H9 (cell line): Measurements from ENCODE around the gene STARD8. TPM values are rescaled to one million over a fixed set of nuclear protein-coding genes. Genes with fewer than 3 reads are reported as not detected.
A peak's percentile ranks its signal among the peaks of the same experiment; 100 is the strongest.

Experiments
- DNase-seq: peaks from one replicate; pipeline ENCODE4 v3.0.0-alpha.2; 2017
- H2AFZ ChIP-seq: one replicate; pipeline ENCODE4 v1.6.1; 2013; ENCODE audit warnings: mild to moderate bottlenecking, low read length, control low read depth, moderate library complexity
- H2AK5ac ChIP-seq: 2 replicates; pipeline ENCODE4 v1.6.1; 2013; ENCODE audit warnings: low read length, control low read depth, mixed read lengths; ENCODE audit not compliant: insufficient read length
- H2BK120ac ChIP-seq: one replicate; pipeline ENCODE4 v1.6.1; 2013; ENCODE audit warnings: low read depth, mild to moderate bottlenecking, low read length, control low read depth, inconsistent platforms; ENCODE audit not compliant: poor library complexity, severe bottlenecking
- H2BK12ac ChIP-seq: 2 replicates; pipeline ENCODE4 v1.6.1; 2013; ENCODE audit warnings: low read length, control low read depth, mixed read lengths, low read depth; ENCODE audit not compliant: insufficient read length
- H2BK15ac ChIP-seq: 2 replicates; pipeline ENCODE4 v1.6.1; 2013; ENCODE audit warnings: low read depth, low read length, control low read depth
- H2BK20ac ChIP-seq: one replicate; pipeline ENCODE4 v1.6.1; 2013; ENCODE audit warnings: low read depth, mild to moderate bottlenecking, low read length, control low read depth, inconsistent platforms; ENCODE audit not compliant: poor library complexity, severe bottlenecking
- H2BK5ac ChIP-seq: 2 replicates; pipeline ENCODE4 v1.6.1; 2013; ENCODE audit warnings: low read length, control low read depth, mixed read lengths; ENCODE audit not compliant: insufficient read length
- H3K14ac ChIP-seq: 2 replicates; pipeline ENCODE4 v1.6.1; 2013; ENCODE audit warnings: low read length, control low read depth; ENCODE audit not compliant: insufficient read depth
- H3K18ac ChIP-seq: 2 replicates; pipeline ENCODE4 v1.6.1; 2013; ENCODE audit warnings: low read depth, mild to moderate bottlenecking, mixed read lengths, low read length, control low read depth; ENCODE audit not compliant: insufficient read length
- H3K23ac ChIP-seq: 2 replicates; pipeline ENCODE4 v1.6.1; 2013; ENCODE audit warnings: low read length, control low read depth, mixed read lengths, low read depth; ENCODE audit not compliant: insufficient read length
- H3K23me2 ChIP-seq: 2 replicates; pipeline ENCODE4 v1.6.1; 2013; ENCODE audit warnings: low read depth, mild to moderate bottlenecking, mixed read lengths, low read length, control low read depth; ENCODE audit not compliant: insufficient read length, poor library complexity, severe bottlenecking
- H3K27ac ChIP-seq: 2 replicates; pipeline ENCODE4 v1.5.1; 2013; ENCODE audit warnings: low read length, control low read depth, mixed read lengths, low read depth; ENCODE audit not compliant: insufficient read length
- H3K27me3 ChIP-seq: 2 replicates; pipeline ENCODE4 v1.6.1; 2013; ENCODE audit warnings: low read length, control low read depth, inconsistent platforms; ENCODE audit not compliant: insufficient read depth
- H3K4ac ChIP-seq: 2 replicates; pipeline ENCODE4 v1.6.1; 2013; ENCODE audit warnings: low read depth, mild to moderate bottlenecking, control low read depth, inconsistent platforms, low read length, moderate library complexity
- H3K4me1 ChIP-seq: 2 replicates; pipeline ENCODE4 v1.6.1; 2013; ENCODE audit warnings: low read length, control low read depth, inconsistent platforms; ENCODE audit not compliant: insufficient read depth
- H3K4me2 ChIP-seq: 2 replicates; pipeline ENCODE4 v1.6.1; 2013; ENCODE audit warnings: low read length, control low read depth, mixed read lengths; ENCODE audit not compliant: insufficient read length, insufficient read depth
- H3K56ac ChIP-seq: 2 replicates; pipeline ENCODE4 v1.6.1; 2013; ENCODE audit warnings: low read depth, mild to moderate bottlenecking, mixed read lengths, low read length, control low read depth; ENCODE audit not compliant: insufficient read length
- H3K79me1 ChIP-seq: 2 replicates; pipeline ENCODE4 v1.6.1; 2013; ENCODE audit warnings: low read depth, mild to moderate bottlenecking, moderate library complexity, low read length, control low read depth, inconsistent platforms; ENCODE audit not compliant: insufficient read depth, poor library complexity, severe bottlenecking
- H3K79me2 ChIP-seq: 2 replicates; pipeline ENCODE4 v1.6.1; 2013; ENCODE audit warnings: low read length, control low read depth, inconsistent platforms; ENCODE audit not compliant: insufficient read depth
- H3K9ac ChIP-seq: 2 replicates; pipeline ENCODE4 v1.6.1; 2013; ENCODE audit warnings: low read length, control low read depth, mixed read lengths; ENCODE audit not compliant: insufficient read length; ENCODE audit errors: extremely low read depth
- H3K9me3 ChIP-seq: one replicate; pipeline ENCODE4 v1.6.1; 2013; ENCODE audit warnings: low read depth, low read length, inconsistent platforms; ENCODE audit not compliant: control insufficient read depth
- H3T11ph ChIP-seq: one replicate; pipeline ENCODE4 v1.6.1; 2013; ENCODE audit warnings: mild to moderate bottlenecking, low read length, control low read depth, inconsistent platforms
- H4K20me1 ChIP-seq: one replicate; pipeline ENCODE4 v1.6.1; 2013; ENCODE audit not compliant: control insufficient read depth, insufficient read length, insufficient read depth
- H4K5ac ChIP-seq: 2 replicates; pipeline ENCODE4 v1.6.1; 2013; ENCODE audit warnings: low read depth, mild to moderate bottlenecking, mixed read lengths, low read length, control low read depth; ENCODE audit not compliant: insufficient read length
- H4K8ac ChIP-seq: replicated peaks from 2 replicates; pipeline ENCODE4 v1.6.1; 2013; ENCODE audit warnings: low read length, control low read depth, mixed read lengths, low read depth; ENCODE audit not compliant: insufficient read length
- H4K91ac ChIP-seq: 2 replicates; pipeline ENCODE4 v1.6.1; 2013; ENCODE audit warnings: low read depth, mild to moderate bottlenecking, moderate library complexity, mixed read lengths, low read length, control low read depth; ENCODE audit not compliant: insufficient read length
- H3K27ac Mint-ChIP-seq, 3 experiments: 2 replicates in 2 of 3; 3 replicates in 1 of 3; pipeline ENCODE4 v1.8.0; 2020 to 2021; ENCODE audit warnings: mixed read lengths in 3 of 3, mild to moderate bottlenecking in 1 of 3, moderate library complexity in 1 of 3
- H3K27me3 Mint-ChIP-seq: 2 replicates; pipeline ENCODE4 v1.8.0; 2021; ENCODE audit warnings: low read depth, mild to moderate bottlenecking, moderate library complexity, mixed read lengths
- H3K36me3 Mint-ChIP-seq, 3 experiments: 2 replicates in 2 of 3; 3 replicates in 1 of 3; pipeline ENCODE4 v1.8.0; 2020 to 2021; ENCODE audit warnings: low read depth in 3 of 3, mixed read lengths in 3 of 3; ENCODE audit not compliant: insufficient read depth in 1 of 3
- H3K4me1 Mint-ChIP-seq, 2 experiments: 2 replicates each; pipeline ENCODE4 v1.8.0; 2020; ENCODE audit warnings: mixed read lengths in 2 of 2
- H3K4me3 Mint-ChIP-seq, 2 experiments: 2 replicates in 1 of 2; 3 replicates in 1 of 2; pipeline ENCODE4 v1.8.0; 2020 to 2021; ENCODE audit warnings: mild to moderate bottlenecking in 2 of 2, mixed read lengths in 2 of 2, moderate library complexity in 1 of 2
- H3K9me3 Mint-ChIP-seq, 2 experiments: 2 replicates in 1 of 2; 3 replicates in 1 of 2; pipeline ENCODE4 v1.8.0; 2020; ENCODE audit warnings: mild to moderate bottlenecking in 2 of 2, mixed read lengths in 2 of 2, moderate library complexity in 1 of 2
- CTCF ChIP-seq: fragments of 200-600 bp; sonication (generic); conservative IDR thresholded peaks from 3 replicates; pipeline ENCODE4 v1.8.0; 2021; ENCODE audit warnings: antibody characterized with exemption, mild to moderate bottlenecking
- WGBS: extraction: QIAGEN DNeasy Blood & Tissue Kit; methylation state at CpG from one replicate; pipeline ENCODE4 v1.1.7; 2013; ENCODE audit warnings: missing lambda C conversion rate, low lambda C conversion rate, mixed read lengths; ENCODE audit not compliant: insufficient read length; ENCODE audit errors: extremely low coverage; 5-methylcytosine and 5-hydroxymethylcytosine counted together
- total RNA-seq: library from RNA; stranded (reverse); gene quantifications from 2 replicates; pipeline ENCODE4 v1.2.1, GENCODE V29; 2021

STARD8 gene
- total RNA-seq, 1 experiment from 2014 or later: 0.52 TPM

- H3K18ac ChIP-seq: peak overlapping the region; percentile 53
- H3K9me3 ChIP-seq: peaks cover 45% of the 10 kb centered on the region
- H2AFZ ChIP-seq: no peak overlapping the region
- H3K27me3 ChIP-seq: no peaks in the 10 kb centered on the region
- no peaks in the 10 kb centered on the region for H3K79me1 ChIP-seq
- H3K27ac Mint-ChIP-seq: peak overlapping the region in 2 of 3 experiments; percentile 10 to 57; a peak in 3 of 7 replicates
- no peak overlapping the region for H2BK12ac ChIP-seq
- H3K14ac ChIP-seq: no peak overlapping the region
- no peak for DNase-seq
- no peaks in the 10 kb centered on the region; the same call in 1 of the 2 replicates for H3K4me1 ChIP-seq
- H3K4me1 Mint-ChIP-seq: peaks cover 13 to 15% of the 10 kb centered on the region in 2 experiments; a peak in 3 of 4 replicates
- no peak overlapping the region for H3K56ac ChIP-seq
- no peak overlapping the region for H2BK20ac ChIP-seq
- no peak overlapping the region for H3K23ac ChIP-seq
- H3K9ac ChIP-seq: no peak overlapping the region
- H4K5ac ChIP-seq: no peak overlapping the region
- peak overlapping the region; percentile 38 for H4K91ac ChIP-seq
- no peak overlapping the region for H4K8ac ChIP-seq
- H3K4ac ChIP-seq: no peak overlapping the region
- H3K4me2 ChIP-seq: no peak overlapping the region
- H3K4me3 Mint-ChIP-seq: no peak overlapping the region
- H2BK15ac ChIP-seq: no peak overlapping the region
- H3K27ac ChIP-seq: no peak overlapping the region
- no peaks in the 10 kb centered on the region for H4K20me1 ChIP-seq
- H3K23me2 ChIP-seq: no peaks in the 10 kb centered on the region
- no peak overlapping the region for H2BK120ac ChIP-seq
- no peak overlapping the region for H3T11ph ChIP-seq
- H2BK5ac ChIP-seq: no peak overlapping the region
- TF ChIP-seq CTCF: no peak
- H3K27me3 Mint-ChIP-seq: peaks cover 1% of the 10 kb centered on the region; the same call in 1 of the 2 replicates
- no peaks in the 10 kb centered on the region for H3K79me2 ChIP-seq
- peaks cover 0 to 4% (median 0%) of the 10 kb centered on the region in 3 experiments; a peak in 4 of 7 replicates for H3K36me3 Mint-ChIP-seq
- peaks cover 70 to 82% of the 10 kb centered on the region in 2 experiments for H3K9me3 Mint-ChIP-seq
- H2AK5ac ChIP-seq: no peak overlapping the region
- WGBS: no CpG with 5 or more reads among the region's 3 CpGs
Measured at GRCh38 chrX:68659786-68660185, 12.3 kb downstream of the STARD8 start.
